HepG2 (cell line): ENCODE data around the gene TTLL4. TPM values are rescaled to one million over a fixed set of nuclear protein-coding genes. Genes with fewer than 3 reads are reported as not detected.

Experiments
- ATAC-seq: fragments of 200-7000 bp; cut with Tn5 transposase; 3 replicates; pipeline ENCODE4 v1.9.1; 2020; ENCODE audit warnings: mild to moderate bottlenecking, moderate library complexity
- BruUV-seq: library from RNA; stranded (reverse); fragments of 400-500 nt; replicated peaks from 2 replicates; lab custom pipeline; 2021; lab: Mats Ljungman, UMichigan
- CTCF ChIA-PET: fragments of 300-600 bp; formaldehyde crosslinking; extraction: SDS; loops from one replicate; lab custom pipeline; 2021; ENCODE audit warnings: low total read pairs, inconsistent platforms, low intra/inter-chr PET ratio; lab: Yijun Ruan, JAX
- POLR2A ChIA-PET: fragments of 350-600 bp; sonication (Branson Sonifier 250); formaldehyde crosslinking; loops from one replicate; lab custom pipeline; 2020; ENCODE audit warnings: antibody characterized with exemption, inconsistent platforms; lab: Yijun Ruan, JAX
- DNase-seq: peaks from one replicate; pipeline ENCODE4 v3.0.0-alpha.2; 2015; ENCODE audit warnings: low spot score
- FAIRE-seq: peaks from 3 replicates; lab custom pipeline; 2011; peaks lifted over from hg19 to GRCh38; lab: Jason Lieb, UNC
- H2AFZ ChIP-seq: one replicate; pipeline ENCODE4 v1.6.1; 2011; ENCODE audit warnings: low read length, inconsistent platforms
- H3K27ac ChIP-seq: fragments of 300-600 bp; 3 replicates; pipeline ENCODE4 v1.8.0; 2011; ENCODE audit warnings: mixed run types, mild to moderate bottlenecking, mixed read lengths, low read length, inconsistent platforms; ENCODE audit not compliant: insufficient read depth; ENCODE audit errors: extremely low read length
- H3K27me3 ChIP-seq, 2 experiments: fragments of 200-600 bp in 1 of 2; 2 replicates in 1 of 2; 3 replicates in 1 of 2; pipeline versions ENCODE4 v1.6.0 to v1.8.0; 2011; ENCODE audit warnings: low read length in 2 of 2, mild to moderate bottlenecking in 2 of 2, moderate library complexity in 2 of 2, inconsistent platforms in 1 of 2; ENCODE audit not compliant: insufficient read depth in 2 of 2, control insufficient read depth in 1 of 2
- H3K36me3 ChIP-seq, 2 experiments: fragments of 200-600 bp in 1 of 2; replicated peaks in 1 of 2; 2 replicates in 1 of 2; 3 replicates in 1 of 2; pipeline versions ENCODE4 v1.5.1 to v1.8.0; 2011; ENCODE audit warnings: low read length in 2 of 2, inconsistent platforms in 1 of 2; ENCODE audit not compliant: insufficient read depth in 2 of 2, control insufficient read depth in 1 of 2
- H3K4me1 ChIP-seq: 2 replicates; pipeline ENCODE4 v1.5.1; 2012; ENCODE audit warnings: low read length, inconsistent platforms; ENCODE audit not compliant: insufficient read depth
- H3K4me2 ChIP-seq: 2 replicates; pipeline ENCODE4 v1.6.0; 2011; ENCODE audit warnings: low read depth, low read length, inconsistent platforms
- H3K4me3 ChIP-seq, 3 experiments: fragments of 200-600 bp in 1 of 3; sonication (generic), shearing (Covaris generic) in 1 of 3; replicated peaks in 1 of 3; 2 replicates each; pipeline ENCODE4 v1.5.1; 2011 to 2016; ENCODE audit warnings: low read length in 3 of 3, inconsistent platforms in 2 of 3, low read depth in 2 of 3, mild to moderate bottlenecking in 2 of 3, control low read depth in 1 of 3, mixed read lengths in 1 of 3; ENCODE audit not compliant: insufficient read depth in 1 of 3
- H3K79me2 ChIP-seq: one replicate; pipeline ENCODE4 v1.6.1; 2011; ENCODE audit warnings: low read length, inconsistent platforms; ENCODE audit not compliant: insufficient read depth
- H3K9ac ChIP-seq: 2 replicates; pipeline ENCODE4 v1.6.0; 2011; ENCODE audit warnings: mild to moderate bottlenecking, low read depth, low read length, inconsistent platforms; ENCODE audit not compliant: insufficient read depth
- H3K9me3 ChIP-seq: 2 replicates; pipeline ENCODE4 v1.5.1; 2012; ENCODE audit warnings: mild to moderate bottlenecking, low read length
- H4K20me1 ChIP-seq: 2 replicates; pipeline ENCODE4 v1.6.0; 2011; ENCODE audit warnings: inconsistent platforms, mild to moderate bottlenecking, low read length, moderate library complexity; ENCODE audit not compliant: insufficient read depth
- ADNP ChIP-seq: sonication (generic); formaldehyde crosslinking; IDR thresholded peaks from 2 replicates; pipeline ENCODE4 v1.4.0; 2020; ENCODE audit warnings: missing genetic modification reagents
- ATM ChIP-seq: fragments of 450-650 bp; IDR thresholded peaks from 2 replicates; pipeline ENCODE4 v1.7.1; 2017; ENCODE audit warnings: mild to moderate bottlenecking, borderline replicate concordance
- DMTF1 ChIP-seq: sonication (generic); formaldehyde crosslinking; IDR thresholded peaks from 2 replicates; pipeline ENCODE4 v1.4.0; 2020; ENCODE audit warnings: mild to moderate bottlenecking, missing genetic modification reagents
- POGZ ChIP-seq: sonication (generic); formaldehyde crosslinking; IDR thresholded peaks from 2 replicates; pipeline ENCODE4 v1.4.0; 2020; ENCODE audit warnings: mild to moderate bottlenecking, missing genetic modification reagents
- ZMAT3 ChIP-seq: sonication (generic); formaldehyde crosslinking; conservative IDR thresholded peaks from 2 replicates; pipeline ENCODE4 v1.7.0; 2021; ENCODE audit warnings: missing genetic modification reagents
- ZMAT5 ChIP-seq: sonication (generic); formaldehyde crosslinking; IDR thresholded peaks from 2 replicates; pipeline ENCODE4 v1.5.0; 2020; ENCODE audit warnings: mild to moderate bottlenecking, low read depth, missing genetic modification reagents, borderline replicate concordance
- ZNF546 ChIP-seq: sonication (generic); formaldehyde crosslinking; conservative IDR thresholded peaks from 2 replicates; pipeline ENCODE4 v1.8.1; 2023; ENCODE audit warnings: mild to moderate bottlenecking, missing genetic modification reagents
- ZNF740 ChIP-seq: sonication (generic); formaldehyde crosslinking; IDR thresholded peaks from 2 replicates; pipeline ENCODE4 v1.4.0; 2020; ENCODE audit warnings: missing genetic modification reagents
- WGBS: methylation state at CpG from one replicate; pipeline ENCODE4 v1.1.6; 2017; ENCODE audit warnings: low lambda C conversion rate; 5-methylcytosine and 5-hydroxymethylcytosine counted together
- in situ Hi-C: cut with HindIII; loops from 2 replicates; pipeline ENCODE4 v1.10.0; 2017; ENCODE audit warnings: low pct_unique_long_range_greater_than_20kb; ENCODE audit not compliant: extremely low pct_ligation_motif_present
- intact Hi-C: fragments of 100-400 bp; cut with micrococcal nuclease; formaldehyde crosslinking; loops from one replicate; pipeline ENCODE4 v1.10.0; 2022; ENCODE audit not compliant: unreplicated experiment
- polyA plus RNA-seq, 8 experiments: library from polyadenylated mRNA; depleted of rRNA in 3 of 8; stranded (reverse) in 7 of 8; unstranded in 1 of 8; fragments of >200 nt; fragmentation: Illumina TruSeq in 4 of 8; extraction: Trizol in 4 of 8; gene quantifications; 2 replicates each; pipeline versions ENCODE4 v1.2.1 to v1.2.3, GENCODE V29; 2011 to 2016; ENCODE audit warnings: low read depth in 4 of 8, missing spikeins in 1 of 8, mixed read lengths in 1 of 8; ENCODE audit not compliant: insufficient read depth in 1 of 8
- total RNA-seq, 5 experiments: library from RNA; depleted of rRNA; stranded (reverse); fragments of >200 nt; fragmentation: Illumina TruSeq; extraction: Trizol; gene quantifications; 2 replicates each; pipeline ENCODE4 v1.2.3, GENCODE V29; 2016; ENCODE audit warnings: low read depth in 1 of 5

Gene TTLL4
- total and polyA plus RNA-seq, 2 of the 13 experiments (the other 11 are each of a cell fraction or from before 2014, with no cell fraction given), result 77.5 to 84.6 TPM

- H4K20me1 ChIP-seq, result peaks cover 3% of the 10 kb centered on the region; the same call in 1 of the 2 replicates
- no peak overlapping the region for H3K9ac ChIP-seq
- no peak overlapping the region for H3K4me2 ChIP-seq
- FAIRE-seq (no peak), DNase-seq (no peak), ATAC-seq (no peak)
- in situ Hi-C loops, result no loop called here
- H3K79me2 ChIP-seq, result peaks cover 86% of the 10 kb centered on the region
- H3K27ac ChIP-seq, result no peak overlapping the region
- no peak overlapping the region for H2AFZ ChIP-seq
- TF ChIP-seq POGZ (no peak), ZMAT3 (no peak)
- POLR2A ChIA-PET, result no interaction called here
- no peaks in the 10 kb centered on the region for H3K27me3 ChIP-seq
- no peaks in the 10 kb centered on the region for H3K9me3 ChIP-seq
- BruUV-seq, result no TSS peak
- H3K4me1 ChIP-seq, result peaks cover 47% of the 10 kb centered on the region
- 97% methylated on average over 7 of the region's 7 CpGs for WGBS
- CTCF ChIA-PET, result no interaction called here
- H3K4me3 ChIP-seq, result no peak overlapping the region
- peaks cover 4 to 30% of the 10 kb centered on the region in 2 experiments; a peak in 4 of 5 replicates for H3K36me3 ChIP-seq
- intact Hi-C loops, result no loop called here
Measured at GRCh38 chr2:218718058-218718457, 7.4 kb downstream of the TTLL4 start.

- DNase-seq (no peak), ATAC-seq (no peak), FAIRE-seq (no peak)
- Histone ChIP-seq H3K9me3 (no peaks in the 10 kb centered on the region), H3K9ac (no peak overlapping the region), H3K27me3 (no peaks in the 10 kb centered on the region), H2AFZ (no peak overlapping the region), H3K79me2 (peaks cover 86% of the 10 kb centered on the region), H3K36me3 (peaks cover 3 to 21% of the 10 kb centered on the region in 2 experiments; a peak in 4 of 5 replicates), H3K4me2 (no peak overlapping the region), H4K20me1 (no peaks in the 10 kb centered on the region; the same call in 1 of the 2 replicates), H3K27ac (no peak overlapping the region), H3K4me3 (no peak overlapping the region), H3K4me1 (peaks cover 36% of the 10 kb centered on the region)
- in situ Hi-C loops (no loop called here), intact Hi-C loops (no loop called here)
- ChIA-PET POLR2A (no interaction called here), CTCF (no interaction called here)
- BruUV-seq, result TSS peak; percentile 7
- 82% methylated on average over 3 of the region's 3 CpGs for WGBS
- TF ChIP-seq DMTF1 (no peak), ZNF546 (CRISPR knock-in tag) (no peak), ZMAT5 (CRISPR knock-in tag) (no peak), ATM (no peak), ADNP (CRISPR knock-in tag) (no peak), ZNF740 (CRISPR knock-in tag) (no peak)
Measured at GRCh38 chr2:218719457-218719856, 8.8 kb downstream of the TTLL4 start.
